Measurements from ENCODE around the gene EXO1.

Gene EXO1

GRCh38 chr1:241895013-241895412 is 47.0 kb downstream of the EXO1 start:
- DNase-seq (ENCODE audit: low read depth) = no peak
- TF ChIP-seq, protein P1, sequence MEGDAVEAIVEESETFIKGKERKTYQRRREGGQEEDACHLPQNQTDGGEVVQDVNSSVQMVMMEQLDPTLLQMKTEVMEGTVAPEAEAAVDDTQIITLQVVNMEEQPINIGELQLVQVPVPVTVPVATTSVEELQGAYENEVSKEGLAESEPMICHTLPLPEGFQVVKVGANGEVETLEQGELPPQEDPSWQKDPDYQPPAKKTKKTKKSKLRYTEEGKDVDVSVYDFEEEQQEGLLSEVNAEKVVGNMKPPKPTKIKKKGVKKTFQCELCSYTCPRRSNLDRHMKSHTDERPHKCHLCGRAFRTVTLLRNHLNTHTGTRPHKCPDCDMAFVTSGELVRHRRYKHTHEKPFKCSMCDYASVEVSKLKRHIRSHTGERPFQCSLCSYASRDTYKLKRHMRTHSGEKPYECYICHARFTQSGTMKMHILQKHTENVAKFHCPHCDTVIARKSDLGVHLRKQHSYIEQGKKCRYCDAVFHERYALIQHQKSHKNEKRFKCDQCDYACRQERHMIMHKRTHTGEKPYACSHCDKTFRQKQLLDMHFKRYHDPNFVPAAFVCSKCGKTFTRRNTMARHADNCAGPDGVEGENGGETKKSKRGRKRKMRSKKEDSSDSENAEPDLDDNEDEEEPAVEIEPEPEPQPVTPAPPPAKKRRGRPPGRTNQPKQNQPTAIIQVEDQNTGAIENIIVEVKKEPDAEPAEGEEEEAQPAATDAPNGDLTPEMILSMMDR (IDR thresholded peaks at IDR 0.05; ENCODE audit: control insufficient read depth, insufficient read depth, low read depth, low read length, missing control alignments) = no peak
- H3K4me3 ChIP-seq (ENCODE audit: control insufficient read depth, low read depth, low read length) = no peak overlapping the region

DNA sequence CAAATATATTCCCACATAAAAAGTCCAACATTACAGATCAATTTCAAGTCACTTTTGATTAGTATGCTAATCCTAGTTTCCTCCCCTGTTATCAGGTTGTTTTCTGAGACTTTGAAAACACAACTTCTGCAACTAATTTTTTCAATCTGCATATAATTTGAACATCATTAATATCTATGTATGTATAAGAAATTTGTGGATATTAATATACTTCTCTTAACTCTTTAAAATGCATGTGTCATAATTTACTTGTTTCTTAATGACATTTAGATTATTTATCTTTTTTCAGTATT is 48.6 kb downstream of the EXO1 start:
- no peak for DNase-seq (ENCODE audit: low read depth)
- TF ChIP-seq, protein P1 (IDR thresholded peaks at IDR 0.05; ENCODE audit: control insufficient read depth, insufficient read depth, low read depth, low read length, missing control alignments) = no peak
- H3K4me3 ChIP-seq (ENCODE audit: control insufficient read depth, low read depth, low read length) = no peak overlapping the region

DNA sequence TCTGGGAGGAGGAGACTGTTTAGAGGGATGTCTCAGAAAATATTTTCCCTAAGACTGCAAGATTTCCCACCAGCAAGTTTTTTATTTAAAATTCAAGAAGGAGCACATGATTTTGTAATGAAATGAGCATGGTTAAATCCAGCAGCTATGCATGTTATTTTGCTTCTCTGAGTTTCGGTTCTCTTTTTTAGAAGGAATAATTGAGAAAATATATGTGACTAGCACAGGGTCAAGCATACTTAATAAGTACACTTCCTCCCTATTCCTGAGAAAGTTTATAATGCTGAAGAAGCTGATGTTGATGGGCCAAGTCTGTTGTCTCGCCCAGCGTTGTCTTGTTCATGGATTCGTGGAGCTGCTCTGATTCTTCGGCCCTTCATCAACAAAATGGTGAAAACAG is 51.2 kb downstream of the EXO1 start:
- TF ChIP-seq, protein P1 (IDR thresholded peaks at IDR 0.05; ENCODE audit: control insufficient read depth, insufficient read depth, low read depth, low read length, missing control alignments) = no peak
- no peak for DNase-seq (ENCODE audit: low read depth)

GRCh38 chr1:241900381-241900780 is 52.4 kb downstream of the EXO1 start:
- DNase-seq (ENCODE audit: low read depth) = no peak
- no peak overlapping the region for H3K4me3 ChIP-seq (ENCODE audit: control insufficient read depth, low read depth, low read length)
- TF ChIP-seq, protein P1 (IDR thresholded peaks at IDR 0.05; ENCODE audit: control insufficient read depth, insufficient read depth, low read depth, low read length, missing control alignments) = no peak

More for the DNA sequence above, 51.2 kb downstream of the EXO1 start:
- no peak overlapping the region for H3K4me3 ChIP-seq (ENCODE audit: control insufficient read depth, low read depth, low read length)

GRCh38 chr1:241902391-241903065 is 54.5 kb downstream of the EXO1 start:
- no peak overlapping the region for H3K4me3 ChIP-seq (ENCODE audit: control insufficient read depth, low read depth, low read length)
- DNase-seq (ENCODE audit: low read depth) = no peak
- TF ChIP-seq, protein P1 (IDR thresholded peaks at IDR 0.05; ENCODE audit: control insufficient read depth, insufficient read depth, low read depth, low read length, missing control alignments) = no peak

GRCh38 chr1:241916196-241916595 is 68.2 kb downstream of the EXO1 start:
- TF ChIP-seq, protein P1 (IDR thresholded peaks at IDR 0.05; ENCODE audit: control insufficient read depth, insufficient read depth, low read depth, low read length, missing control alignments) = no peak
- no peak for DNase-seq (ENCODE audit: low read depth)
- H3K4me3 ChIP-seq (ENCODE audit: control insufficient read depth, low read depth, low read length) = no peak overlapping the region

DNA sequence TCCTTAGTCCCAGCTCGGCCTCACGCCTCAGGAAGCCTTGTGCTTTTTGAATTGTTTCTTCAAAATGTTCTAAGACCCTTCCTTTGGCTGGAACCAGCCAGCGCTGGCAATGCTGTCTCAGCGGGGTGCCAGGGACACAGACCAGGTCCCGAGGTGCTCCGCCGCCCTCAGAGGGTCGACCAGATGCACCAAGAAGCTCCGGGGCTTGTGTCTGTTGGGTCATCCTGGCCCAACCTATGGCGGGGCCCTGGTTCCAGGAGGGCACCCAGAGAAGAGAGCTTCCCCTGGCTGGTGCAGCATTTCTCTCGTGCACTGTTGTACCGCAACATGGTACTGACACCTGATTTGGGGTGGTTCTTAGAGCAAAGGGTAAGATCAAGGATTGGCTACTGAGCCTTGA is 69.5 kb downstream of the EXO1 start:
- TF ChIP-seq, protein P1 (IDR thresholded peaks at IDR 0.05; ENCODE audit: control insufficient read depth, insufficient read depth, low read depth, low read length, missing control alignments) = no peak
- no peak for DNase-seq (ENCODE audit: low read depth)
- no peak overlapping the region for H3K4me3 ChIP-seq (ENCODE audit: control insufficient read depth, low read depth, low read length)
